ENCODE results near the gene ALDH6A1. TPM values are rescaled to one million over a fixed set of nuclear protein-coding genes. Genes with fewer than 3 reads are reported as not detected.

The ALDH6A1 gene
- total and polyA plus RNA-seq, 3 experiments from 2014 or later, result 10.6 to 26.0 (median 12.5) TPM

Other genes starting within 250 kb of the ALDH6A1 start
- gene PTGR2, start 232.6 kb downstream of the ALDH6A1 start, total RNA-seq, result 1 to 10 TPM; 3.3 to 4.2 TPM
- gene PTGR2, start 232.6 kb downstream of the ALDH6A1 start, polyA plus RNA-seq, result 3.0 TPM
- gene ZNF410, start 197.6 kb downstream of the ALDH6A1 start, total RNA-seq, result 10 to 100 TPM; 65.2 to 72.4 TPM
- 76.4 TPM for gene ZNF410, start 197.6 kb downstream of the ALDH6A1 start, polyA plus RNA-seq
- 1 to 10 TPM; 1.7 to 2.1 TPM for gene FAM161B, start 134.4 kb downstream of the ALDH6A1 start, total RNA-seq
- gene FAM161B, start 134.4 kb downstream of the ALDH6A1 start, polyA plus RNA-seq, result 3.3 TPM
- gene COQ6, start 134.2 kb downstream of the ALDH6A1 start, total RNA-seq, result 10 to 100 TPM; 20.9 to 22.1 TPM
- gene COQ6, start 134.2 kb downstream of the ALDH6A1 start, polyA plus RNA-seq, result 18.5 TPM
- 10 to 100 TPM; 12.4 to 13.3 TPM for gene ENTPD5, start 65.2 kb downstream of the ALDH6A1 start, total RNA-seq
- 8.5 TPM for gene ENTPD5, start 65.2 kb downstream of the ALDH6A1 start, polyA plus RNA-seq
- 1 to 10 TPM; 1.3 to 1.9 TPM for gene BBOF1, start 65.1 kb downstream of the ALDH6A1 start, total RNA-seq
- gene BBOF1, start 65.1 kb downstream of the ALDH6A1 start, polyA plus RNA-seq, result 4.9 TPM
- 10 to 100 TPM; 17.7 to 19.3 TPM for gene LIN52, start 503 bp upstream of the ALDH6A1 start, total RNA-seq
- 13.9 TPM for gene LIN52, start 503 bp upstream of the ALDH6A1 start, polyA plus RNA-seq
- gene VSX2, start 155.0 kb upstream of the ALDH6A1 start, total RNA-seq, result not detected
- not detected for gene VSX2, start 155.0 kb upstream of the ALDH6A1 start, polyA plus RNA-seq
- gene ABCD4, start 218.5 kb upstream of the ALDH6A1 start, total RNA-seq, result 10 to 100 TPM; 38.2 to 40.5 TPM
- 25.0 TPM for gene ABCD4, start 218.5 kb upstream of the ALDH6A1 start, polyA plus RNA-seq